GM12878 (cell line): ENCODE results near the gene SLC45A1. TPM values are rescaled to one million over a fixed set of nuclear protein-coding genes. Genes with fewer than 3 reads are reported as not detected.
A peak's percentile ranks its signal among the peaks of the same experiment; 100 is the strongest.

Source experiments
- ATAC-seq: fragments of 200-7000 bp; cut with Tn5 transposase; 3 replicates; pipeline ENCODE4 v1.9.1; 2020; ENCODE audit warnings: mild to moderate bottlenecking, moderate library complexity
- BruUV-seq: library from RNA; stranded (reverse); fragments of 400-500 nt; replicated peaks from 2 replicates; lab custom pipeline; 2021; lab: Mats Ljungman, UMichigan
- CTCF ChIA-PET: fragments of 300-600 bp; sonication (Branson Sonifier 250); formaldehyde crosslinking; extraction: SDS; loops from one replicate; lab custom pipeline; 2021; ENCODE audit warnings: inconsistent platforms; lab: Yijun Ruan, JAX
- POLR2A ChIA-PET: fragments of 350-600 bp; formaldehyde crosslinking; extraction: SDS; loops from one replicate; lab custom pipeline; 2021; ENCODE audit warnings: inconsistent platforms; lab: Charles Lee
- RAD21 ChIA-PET: fragments of 300-600 bp; sonication (Branson Sonifier 250); formaldehyde crosslinking; loops from one replicate; lab custom pipeline; 2023; ENCODE audit warnings: antibody characterized with exemption; ENCODE audit not compliant: unreplicated experiment; lab: Charles Lee
- SMC1A ChIA-PET: fragments of 300-600 bp; sonication (Branson Sonifier 250); formaldehyde crosslinking; loops from one replicate; lab custom pipeline; 2023; ENCODE audit not compliant: unreplicated experiment, uncharacterized antibody; lab: Charles Lee
- DNase-seq: peaks from one replicate; pipeline ENCODE4 v3.0.0-alpha.2; 2011; ENCODE audit warnings: low read depth, low spot score
- FAIRE-seq: peaks from 3 replicates; lab custom pipeline; 2011; peaks lifted over from hg19 to GRCh38; lab: Jason Lieb, UNC
- H2AFZ ChIP-seq: 2 replicates; pipeline ENCODE4 v1.6.0; 2011; ENCODE audit warnings: low read depth, low read length, control low read depth; ENCODE audit not compliant: control insufficient read depth
- H3K27ac ChIP-seq: 2 replicates; pipeline ENCODE4 v1.5.1; 2011; ENCODE audit warnings: control low read depth; ENCODE audit not compliant: control insufficient read depth, insufficient read depth
- H3K27me3 ChIP-seq, 2 experiments: replicated peaks in 1 of 2; 2 replicates each; pipeline versions ENCODE4 v1.6.0 to v1.6.1; 2011; ENCODE audit warnings: low read length in 1 of 2; ENCODE audit not compliant: control insufficient read depth in 2 of 2, insufficient read depth in 2 of 2
- H3K36me3 ChIP-seq, 2 experiments: 2 replicates each; pipeline ENCODE4 v1.5.1; 2011; ENCODE audit warnings: low read length in 1 of 2; ENCODE audit not compliant: control insufficient read depth in 2 of 2, insufficient read depth in 2 of 2
- H3K4me1 ChIP-seq: 2 replicates; pipeline ENCODE4 v1.6.1; 2011; ENCODE audit warnings: mild to moderate bottlenecking, low read length, moderate library complexity, mixed read lengths; ENCODE audit not compliant: control insufficient read depth, insufficient read depth
- H3K4me2 ChIP-seq: 2 replicates; pipeline ENCODE4 v1.6.0; 2011; ENCODE audit warnings: control low read depth; ENCODE audit not compliant: control insufficient read depth, insufficient read depth
- H3K4me3 ChIP-seq: fragments of 200-600 bp; sonication (generic); 2 replicates; pipeline ENCODE4 v1.5.1; 2016
- H3K79me2 ChIP-seq: 2 replicates; pipeline ENCODE4 v1.6.0; 2011; ENCODE audit warnings: low read length; ENCODE audit not compliant: control insufficient read depth, insufficient read depth
- H3K9ac ChIP-seq: 2 replicates; pipeline ENCODE4 v1.8.0; 2011; ENCODE audit warnings: low read length, control low read depth, mixed read lengths; ENCODE audit not compliant: control insufficient read depth, insufficient read depth
- H3K9me3 ChIP-seq: replicated peaks from 3 replicates; pipeline ENCODE4 v1.5.1; 2011; ENCODE audit warnings: mild to moderate bottlenecking, low read length; ENCODE audit not compliant: control insufficient read depth, insufficient read depth
- H4K20me1 ChIP-seq: 2 replicates; pipeline ENCODE4 v1.6.0; 2011; ENCODE audit not compliant: control insufficient read depth, insufficient read depth
- HDGF ChIP-seq: fragments of 450-650 bp; IDR thresholded peaks from 2 replicates; pipeline ENCODE4 v1.6.1; 2016; ENCODE audit warnings: antibody characterized with exemption
- KLF5 ChIP-seq: fragments of 450-650 bp; IDR thresholded peaks from 2 replicates; pipeline ENCODE4 v1.6.1; 2014; ENCODE audit warnings: mild to moderate bottlenecking; ENCODE audit not compliant: partially characterized antibody
- NBN ChIP-seq: fragments of 450-650 bp; IDR thresholded peaks from 2 replicates; pipeline ENCODE4 v1.6.1; 2016
- NR2C2 ChIP-seq: IDR thresholded peaks from 2 replicates; pipeline ENCODE4 v1.6.1; 2011; ENCODE audit warnings: borderline replicate concordance, low read depth; ENCODE audit not compliant: control insufficient read depth, insufficient read length
- SMARCA5 ChIP-seq: fragments of 450-650 bp; IDR thresholded peaks from 2 replicates; pipeline ENCODE4 v1.6.1; 2017; ENCODE audit warnings: mild to moderate bottlenecking
- WGBS: methylation state at CpG from one replicate; pipeline ENCODE4 v1.1.6; 2016; ENCODE audit warnings: low lambda C conversion rate; ENCODE audit not compliant: insufficient replicate concordance, insufficient coverage; ENCODE audit errors: missing lambda C conversion rate; 5-methylcytosine and 5-hydroxymethylcytosine counted together
- in situ Hi-C: fragments of 300-500 bp; cut with MboI; formaldehyde crosslinking; loops from 9 replicates; pipeline ENCODE4 v1.14.3; 2018; ENCODE audit warnings: mixed read lengths
- intact Hi-C: fragments of 100-400 bp; cut with micrococcal nuclease; formaldehyde crosslinking; loops from one replicate; pipeline ENCODE4 v1.14.2; 2022; ENCODE audit not compliant: unreplicated experiment
- polyA plus RNA-seq, 11 experiments: library from polyadenylated mRNA; depleted of rRNA in 4 of 11; unstranded in 6 of 11; stranded (reverse) in 5 of 11; fragments of >200 nt; fragmentation: Nextera tagmentation in 4 of 11; fragmentation: Illumina TruSeq in 1 of 11; extraction: Ambion mirVana in 4 of 11; extraction: Trizol in 1 of 11; gene quantifications; 1 replicate in 1 of 11; 2 replicates in 10 of 11; pipeline versions ENCODE4 v1.2.1 to v1.2.3, GENCODE V29; 2011 to 2016; ENCODE audit warnings: inconsistent platforms in 2 of 11, missing spikeins in 2 of 11, low read depth in 1 of 11
- total RNA-seq, 4 experiments: library from RNA; depleted of rRNA in 3 of 4; stranded (reverse); fragments of >200 nt in 3 of 4; fragmentation: Illumina TruSeq in 1 of 4; extraction: Trizol in 1 of 4; gene quantifications; 2 replicates each; pipeline versions ENCODE4 v1.2.1 to v1.2.3, GENCODE V29; 2013 to 2021
- TF ChIP-seq, protein P1 (sequence below): fragments of 450-650 bp; IDR thresholded peaks from 2 replicates; pipeline ENCODE4 v1.6.1; 2016; ENCODE audit warnings: mild to moderate bottlenecking, moderate library complexity, borderline replicate concordance

Gene SLC45A1
- total and polyA plus RNA-seq, 10 of the 15 experiments (the other 5 are each of a cell fraction or from before 2014, with no cell fraction given), result 0.07 to 0.23 (median 0.13) TPM; not detected in 6

DNA sequence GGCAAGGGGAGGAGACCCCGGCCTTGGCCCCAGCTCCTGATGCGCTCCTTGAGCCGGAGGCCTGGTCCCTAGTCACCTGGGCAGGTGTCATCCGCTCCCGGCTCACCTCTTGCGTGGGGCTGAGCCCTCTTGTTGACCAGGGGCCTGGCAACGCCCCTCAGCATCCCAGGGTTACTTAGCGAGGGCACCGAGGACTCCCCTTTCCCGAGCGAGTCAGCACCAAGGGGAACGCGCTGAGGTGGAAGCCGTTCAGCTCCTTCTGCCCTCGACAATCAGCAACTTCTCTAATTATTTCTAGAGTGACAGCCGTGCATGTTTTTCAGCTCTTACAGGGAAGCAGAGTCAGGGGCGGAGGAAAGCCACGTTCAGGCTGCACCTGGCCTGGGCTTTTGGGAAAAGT, 522 bp downstream of the SLC45A1 start:
- intact Hi-C loops (no loop called here), in situ Hi-C loops (no loop called here)
- Histone ChIP-seq H3K79me2 (no peaks in the 10 kb centered on the region), H4K20me1 (no peaks in the 10 kb centered on the region), H3K4me2 (peak overlapping the region; percentile 49; the same call in 1 of the 2 replicates), H2AFZ (no peak overlapping the region; the same call in 1 of the 2 replicates), H3K9ac (no peak overlapping the region), H3K4me1 (no peaks in the 10 kb centered on the region), H3K27ac (no peak overlapping the region), H3K9me3 (no peaks in the 10 kb centered on the region), H3K4me3 (peak overlapping the region; percentile 67; the same call in 1 of the 2 replicates), H3K36me3 (no peaks in the 10 kb centered on the region), H3K27me3 (peaks cover 0 to 4% of the 10 kb centered on the region in 2 experiments; a peak in 1 of 4 replicates)
- RAD21 ChIA-PET, result interaction anchor here (1.6 kb wide), 1 partner anchor 303 kb away, joined by 4 read pairs; no protein-coding TSS in a partner anchor
- CTCF ChIA-PET, result interaction anchor here (0.6 kb wide), 1 partner anchor 1534 kb away, joined by 3 read pairs; no protein-coding TSS in a partner anchor
- POLR2A ChIA-PET, result no interaction called here
- DNase-seq (no peak), ATAC-seq (no peak), FAIRE-seq (no peak)
- WGBS, result 38% methylated on average over 18 of the region's 18 CpGs
- SMC1A ChIA-PET, result interaction anchor here (1.1 kb wide), 1 partner anchor 287 kb away, joined by 3 read pairs; no protein-coding TSS in a partner anchor
- TF ChIP-seq NBN (no peak), KLF5 (no peak), SMARCA5 (no peak), NR2C2 (no peak), HDGF (no peak)
- TF ChIP-seq, protein P1, sequence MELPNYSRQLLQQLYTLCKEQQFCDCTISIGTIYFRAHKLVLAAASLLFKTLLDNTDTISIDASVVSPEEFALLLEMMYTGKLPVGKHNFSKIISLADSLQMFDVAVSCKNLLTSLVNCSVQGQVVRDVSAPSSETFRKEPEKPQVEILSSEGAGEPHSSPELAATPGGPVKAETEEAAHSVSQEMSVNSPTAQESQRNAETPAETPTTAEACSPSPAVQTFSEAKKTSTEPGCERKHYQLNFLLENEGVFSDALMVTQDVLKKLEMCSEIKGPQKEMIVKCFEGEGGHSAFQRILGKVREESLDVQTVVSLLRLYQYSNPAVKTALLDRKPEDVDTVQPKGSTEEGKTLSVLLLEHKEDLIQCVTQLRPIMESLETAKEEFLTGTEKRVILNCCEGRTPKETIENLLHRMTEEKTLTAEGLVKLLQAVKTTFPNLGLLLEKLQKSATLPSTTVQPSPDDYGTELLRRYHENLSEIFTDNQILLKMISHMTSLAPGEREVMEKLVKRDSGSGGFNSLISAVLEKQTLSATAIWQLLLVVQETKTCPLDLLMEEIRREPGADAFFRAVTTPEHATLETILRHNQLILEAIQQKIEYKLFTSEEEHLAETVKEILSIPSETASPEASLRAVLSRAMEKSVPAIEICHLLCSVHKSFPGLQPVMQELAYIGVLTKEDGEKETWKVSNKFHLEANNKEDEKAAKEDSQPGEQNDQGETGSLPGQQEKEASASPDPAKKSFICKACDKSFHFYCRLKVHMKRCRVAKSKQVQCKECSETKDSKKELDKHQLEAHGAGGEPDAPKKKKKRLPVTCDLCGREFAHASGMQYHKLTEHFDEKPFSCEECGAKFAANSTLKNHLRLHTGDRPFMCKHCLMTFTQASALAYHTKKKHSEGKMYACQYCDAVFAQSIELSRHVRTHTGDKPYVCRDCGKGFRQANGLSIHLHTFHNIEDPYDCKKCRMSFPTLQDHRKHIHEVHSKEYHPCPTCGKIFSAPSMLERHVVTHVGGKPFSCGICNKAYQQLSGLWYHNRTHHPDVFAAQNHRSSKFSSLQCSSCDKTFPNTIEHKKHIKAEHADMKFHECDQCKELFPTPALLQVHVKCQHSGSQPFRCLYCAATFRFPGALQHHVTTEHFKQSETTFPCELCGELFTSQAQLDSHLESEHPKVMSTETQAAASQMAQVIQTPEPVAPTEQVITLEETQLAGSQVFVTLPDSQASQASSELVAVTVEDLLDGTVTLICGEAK, result no peak
- BruUV-seq, result no TSS peak
